HG03439 (cell line): ENCODE measurements around the gene CATSPER3.

Experiments
- ATAC-seq: cut with Tn5 transposase; IDR thresholded peaks from one replicate; pipeline ENCODE4 v1.9.1; 2021; ENCODE audit warnings: mild to moderate bottlenecking, moderate library complexity; ENCODE audit not compliant: unreplicated experiment

The CATSPER3 gene

GRCh38 chr5:135009736-135010501 lies 42.2 kb downstream of the CATSPER3 start:
- ATAC-seq = no peak

GRCh38 chr5:135010502-135011354 lies 43.0 kb downstream of the CATSPER3 start:
- no peak for ATAC-seq

- ATAC-seq = no peak
Observed at GRCh38 chr5:135011355-135012032, 43.8 kb downstream of the CATSPER3 start.

GRCh38 chr5:135012033-135012588 lies 44.4 kb downstream of the CATSPER3 start:
- no peak for ATAC-seq

- no peak for ATAC-seq
Observed at GRCh38 chr5:135012951-135013391, 45.3 kb downstream of the CATSPER3 start.

- no peak for ATAC-seq
Observed at GRCh38 chr5:135013445-135013844, 45.7 kb downstream of the CATSPER3 start.

GRCh38 chr5:135013947-135014570 lies 46.4 kb downstream of the CATSPER3 start:
- no peak for ATAC-seq

- no peak for ATAC-seq
Observed at GRCh38 chr5:135015942-135016341, 48.2 kb downstream of the CATSPER3 start.

- no peak for ATAC-seq
Observed at GRCh38 chr5:135016861-135017290, 49.2 kb downstream of the CATSPER3 start.

- no peak for ATAC-seq
Observed at GRCh38 chr5:135018457-135018856, 50.8 kb downstream of the CATSPER3 start.

- ATAC-seq = no peak
Observed at GRCh38 chr5:135019314-135019713, 51.6 kb downstream of the CATSPER3 start.

- ATAC-seq = no peak
Observed at GRCh38 chr5:135020111-135020895, 52.6 kb downstream of the CATSPER3 start.

GRCh38 chr5:135024956-135025729 lies 57.4 kb downstream of the CATSPER3 start:
- no peak for ATAC-seq

GRCh38 chr5:135025730-135026644 lies 58.3 kb downstream of the CATSPER3 start:
- no peak for ATAC-seq

- no peak for ATAC-seq
Observed at GRCh38 chr5:135026645-135027265, 59.0 kb downstream of the CATSPER3 start.

GRCh38 chr5:135027266-135027696 lies 59.6 kb downstream of the CATSPER3 start:
- ATAC-seq = no peak
